NCI-H2107 (cell line): ENCODE data around the gene ITGB6.

Source experiments
- DNase-seq: peaks from one replicate; lab custom pipeline; 2025; lab: John Stamatoyannopoulos, UW

ITGB6 gene, protein sequence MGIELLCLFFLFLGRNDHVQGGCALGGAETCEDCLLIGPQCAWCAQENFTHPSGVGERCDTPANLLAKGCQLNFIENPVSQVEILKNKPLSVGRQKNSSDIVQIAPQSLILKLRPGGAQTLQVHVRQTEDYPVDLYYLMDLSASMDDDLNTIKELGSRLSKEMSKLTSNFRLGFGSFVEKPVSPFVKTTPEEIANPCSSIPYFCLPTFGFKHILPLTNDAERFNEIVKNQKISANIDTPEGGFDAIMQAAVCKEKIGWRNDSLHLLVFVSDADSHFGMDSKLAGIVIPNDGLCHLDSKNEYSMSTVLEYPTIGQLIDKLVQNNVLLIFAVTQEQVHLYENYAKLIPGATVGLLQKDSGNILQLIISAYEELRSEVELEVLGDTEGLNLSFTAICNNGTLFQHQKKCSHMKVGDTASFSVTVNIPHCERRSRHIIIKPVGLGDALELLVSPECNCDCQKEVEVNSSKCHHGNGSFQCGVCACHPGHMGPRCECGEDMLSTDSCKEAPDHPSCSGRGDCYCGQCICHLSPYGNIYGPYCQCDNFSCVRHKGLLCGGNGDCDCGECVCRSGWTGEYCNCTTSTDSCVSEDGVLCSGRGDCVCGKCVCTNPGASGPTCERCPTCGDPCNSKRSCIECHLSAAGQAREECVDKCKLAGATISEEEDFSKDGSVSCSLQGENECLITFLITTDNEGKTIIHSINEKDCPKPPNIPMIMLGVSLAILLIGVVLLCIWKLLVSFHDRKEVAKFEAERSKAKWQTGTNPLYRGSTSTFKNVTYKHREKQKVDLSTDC

DNA sequence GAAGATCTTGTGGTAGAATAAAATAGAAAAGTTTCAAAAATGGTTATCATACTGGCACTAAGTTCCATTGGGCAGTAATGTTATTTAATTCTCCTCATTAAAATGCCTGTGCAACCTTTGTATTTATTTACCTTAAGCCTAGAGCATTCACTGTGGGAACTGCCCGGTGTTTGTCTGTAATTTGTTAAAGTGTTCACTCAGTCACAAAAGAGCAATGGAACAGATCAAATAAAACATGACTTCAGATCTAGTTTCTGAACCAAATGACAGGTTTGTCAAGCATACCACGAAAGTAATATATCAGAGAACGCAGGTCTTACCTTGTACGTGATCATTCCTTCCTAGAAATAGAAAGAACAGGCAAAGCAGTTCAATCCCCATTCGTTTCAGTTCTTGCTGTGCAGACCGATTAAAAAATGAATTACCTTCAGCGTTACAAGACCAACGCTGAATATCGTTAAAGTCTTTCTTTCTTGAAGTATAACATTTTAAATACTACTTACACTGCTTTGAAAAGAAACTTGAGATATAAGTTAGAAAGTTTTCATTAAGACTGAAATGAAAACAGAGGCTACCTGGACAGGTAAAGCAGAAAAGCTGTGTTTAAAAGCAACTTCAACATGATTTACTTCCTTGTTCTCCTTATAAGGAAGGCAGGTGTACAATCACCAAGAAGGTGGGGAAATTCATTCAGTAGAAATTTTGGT, at the start of gene ITGB6:
ITGB6 (minus strand) TSS at position 590 of the 707 bp plus-strand sequence; CDS start at position 381, 209 bp downstream.
- DNase-seq, result no peak

DNA sequence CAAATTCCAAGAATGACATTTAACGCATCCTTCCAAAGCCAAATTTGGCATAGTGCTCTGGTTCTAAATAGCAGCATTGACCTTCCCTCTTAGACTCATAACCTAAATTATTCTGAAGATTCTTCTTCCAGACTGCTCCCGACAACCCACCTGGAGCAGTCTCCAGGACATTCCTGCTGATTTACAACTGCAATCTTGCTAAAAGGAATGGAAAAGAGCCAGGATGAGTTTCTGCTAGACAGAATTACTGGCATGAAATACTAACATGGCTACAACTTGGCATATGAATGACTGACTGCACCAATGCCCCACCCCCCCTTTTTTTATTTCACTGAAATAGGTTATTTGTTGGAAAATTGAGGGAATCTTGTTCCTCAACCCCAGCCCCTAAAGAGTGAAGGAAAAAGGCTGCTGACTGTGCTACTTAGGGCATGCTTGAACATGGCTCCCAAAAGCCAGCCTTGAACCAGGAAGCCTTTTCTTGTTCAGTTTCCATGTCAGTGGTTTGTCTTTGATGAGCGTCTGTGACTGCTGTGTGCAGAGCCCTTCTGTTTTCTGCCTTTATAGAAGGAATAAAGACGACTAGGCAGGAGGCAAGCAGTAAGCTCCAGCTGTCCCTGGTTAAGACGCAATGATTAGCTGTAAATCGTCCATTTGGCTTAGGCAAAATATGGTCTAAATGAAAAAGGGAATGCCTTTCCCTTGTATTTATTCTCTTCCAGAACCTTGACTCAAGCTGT, 47.4 kb upstream of the ITGB6 start:
- DNase-seq, result no peak

DNA sequence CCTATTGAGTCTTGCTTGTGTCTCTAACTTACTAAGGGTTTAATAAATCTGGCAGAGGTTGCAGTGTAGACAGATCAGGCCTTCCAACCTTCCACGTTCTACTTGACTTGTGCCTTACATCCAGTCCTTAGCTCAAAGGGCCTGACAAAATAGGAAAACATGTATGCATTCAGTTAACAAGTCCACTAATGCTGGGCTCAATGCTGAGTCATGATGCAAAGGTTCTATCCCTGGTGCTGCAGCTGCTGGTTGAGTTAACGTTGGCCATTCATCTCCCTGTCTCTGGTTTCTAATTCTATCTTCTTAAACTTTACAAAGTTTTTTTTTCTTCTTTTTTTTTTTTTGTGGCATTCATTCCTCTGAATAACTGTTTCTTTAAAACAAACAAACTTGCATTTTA, 46.3 kb upstream of the ITGB6 start:
- DNase-seq, result no peak

DNA sequence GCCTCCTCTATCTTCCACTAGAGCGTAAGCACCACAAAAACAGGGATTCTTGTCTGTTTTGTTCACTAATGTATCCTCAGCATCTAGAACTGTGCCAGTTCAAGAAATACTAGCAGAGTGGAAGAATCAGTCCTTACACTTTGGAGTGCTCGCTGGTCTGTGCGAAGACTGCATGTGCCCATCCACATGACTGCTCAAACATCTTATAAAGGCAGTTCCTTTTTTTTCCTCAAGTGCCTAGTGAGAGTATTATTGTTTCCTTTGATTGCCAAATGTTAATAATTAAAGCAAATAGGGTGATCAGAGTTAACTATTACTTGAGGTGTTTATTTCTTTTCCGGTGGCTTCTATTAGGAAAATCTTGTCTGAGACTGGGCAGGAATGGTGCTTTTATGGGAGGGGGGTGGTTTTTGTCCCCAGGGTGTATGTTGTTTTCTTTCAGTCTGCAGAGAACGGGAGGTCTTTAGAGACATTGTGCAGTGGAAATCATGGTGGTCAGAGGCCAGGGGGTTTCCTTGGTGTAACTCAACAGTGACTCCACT, 45.6 kb upstream of the ITGB6 start:
- no peak for DNase-seq

DNA sequence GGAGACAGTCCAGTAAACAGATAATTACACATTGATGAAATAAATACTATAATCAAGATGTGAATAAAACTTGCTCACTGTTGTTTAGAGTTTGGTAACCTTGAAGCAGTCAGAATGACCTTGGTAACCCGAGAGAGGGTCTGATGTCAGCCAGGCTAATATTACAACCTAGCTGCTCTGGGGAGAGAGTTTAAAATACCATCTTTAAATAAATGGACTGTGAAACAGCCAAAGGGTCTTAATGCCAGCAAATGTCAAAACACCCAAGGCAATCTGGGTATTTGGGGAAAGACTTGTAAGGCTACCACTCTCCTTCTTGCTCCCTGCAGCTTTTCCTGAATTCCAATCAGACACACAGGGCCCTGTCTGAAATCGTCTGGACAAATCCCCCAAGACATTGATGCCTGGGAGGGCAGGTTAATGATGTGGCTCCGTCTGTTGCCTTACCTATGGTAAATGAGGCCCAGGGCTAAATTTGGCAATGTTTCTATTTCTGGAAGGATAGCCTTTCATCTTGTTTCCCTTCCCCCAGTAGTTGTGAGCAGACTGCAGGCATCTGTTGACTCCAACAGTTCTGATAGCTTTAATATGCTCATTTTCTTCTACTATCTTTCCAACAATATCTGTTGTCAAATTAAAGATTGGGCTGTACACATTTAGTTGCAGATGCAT, 43.0 kb upstream of the ITGB6 start:
- DNase-seq, result no peak

DNA sequence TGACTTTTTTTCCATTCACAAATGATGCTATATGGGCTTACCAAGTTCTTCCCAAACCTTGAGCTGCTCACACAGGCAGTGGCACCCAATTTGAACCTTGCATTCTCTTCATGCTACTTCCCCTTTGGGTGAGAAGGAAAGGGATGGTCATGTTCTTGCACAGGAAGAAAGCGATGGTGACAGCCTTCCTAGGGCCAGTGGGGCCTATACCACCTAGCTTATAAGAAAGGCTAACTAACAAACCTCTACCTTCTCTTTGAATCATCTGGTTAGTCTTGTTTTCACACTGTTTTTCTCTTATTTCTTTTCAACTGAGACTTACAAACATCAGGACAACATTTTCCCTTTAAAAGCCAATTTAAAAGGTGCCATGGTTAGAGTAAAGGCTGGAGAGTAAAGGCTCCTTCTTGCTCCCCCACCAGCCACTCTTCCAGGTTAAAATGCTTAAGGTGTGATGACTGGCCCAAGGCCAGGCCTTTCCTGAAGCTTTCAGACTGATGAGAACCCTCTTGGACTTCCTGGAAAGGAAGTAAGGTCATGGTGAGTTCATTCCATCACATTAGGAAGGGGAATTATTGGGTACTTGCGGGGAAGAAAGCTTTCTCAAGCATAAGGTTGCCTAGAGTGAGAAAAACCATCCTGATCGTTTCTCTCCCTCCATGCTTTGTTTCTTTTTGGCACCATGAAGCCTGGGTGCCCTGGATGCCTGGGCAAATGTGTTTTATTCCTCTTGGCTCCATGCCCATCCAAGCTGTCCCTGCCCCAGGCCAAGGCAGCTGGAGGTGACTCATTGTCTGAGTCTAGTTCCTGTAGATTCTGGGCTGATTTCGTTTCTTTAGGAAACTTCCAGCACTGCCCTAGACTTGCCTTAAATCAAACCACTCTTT, 41.4 kb upstream of the ITGB6 start:
- no peak for DNase-seq

DNA sequence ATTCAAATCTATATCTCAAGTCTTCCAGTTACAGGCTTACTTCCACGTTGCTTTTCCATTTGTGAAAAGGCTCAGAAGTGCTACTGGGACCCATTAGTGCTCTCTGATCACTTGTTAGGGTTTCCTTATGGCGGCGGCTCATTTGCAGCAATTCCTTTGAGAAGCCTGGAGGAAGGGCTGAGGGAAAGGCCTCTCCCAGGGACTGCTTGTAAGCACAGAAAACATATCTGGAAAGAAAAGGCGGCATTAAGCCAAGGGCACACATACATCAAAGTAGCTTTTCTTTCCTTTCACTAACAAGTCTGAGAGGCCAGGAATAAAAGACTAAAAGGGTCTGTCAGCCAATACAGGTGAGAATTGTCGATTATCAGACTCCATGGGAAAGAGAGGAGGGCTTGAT, 39.4 kb upstream of the ITGB6 start:
- no peak for DNase-seq

DNA sequence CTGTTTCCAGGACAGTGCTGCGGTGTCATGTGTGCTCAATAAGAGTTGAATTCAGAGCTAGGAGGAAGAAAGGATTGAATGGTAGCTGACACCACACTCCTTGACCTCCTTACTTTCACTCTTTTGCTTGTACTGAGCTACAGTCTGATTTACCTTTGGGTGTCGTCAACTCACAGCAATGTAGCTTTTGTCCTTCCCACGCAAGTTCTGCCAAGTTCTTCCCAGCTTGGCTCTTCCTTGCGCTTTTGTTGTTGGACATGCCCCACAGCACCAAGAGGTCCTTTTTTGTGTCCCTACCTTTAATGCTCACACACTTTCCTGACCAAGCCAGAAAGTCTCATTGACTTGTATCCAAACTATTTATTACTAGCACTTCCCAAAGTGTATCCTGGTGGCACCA, 38.3 kb upstream of the ITGB6 start:
- no peak for DNase-seq

DNA sequence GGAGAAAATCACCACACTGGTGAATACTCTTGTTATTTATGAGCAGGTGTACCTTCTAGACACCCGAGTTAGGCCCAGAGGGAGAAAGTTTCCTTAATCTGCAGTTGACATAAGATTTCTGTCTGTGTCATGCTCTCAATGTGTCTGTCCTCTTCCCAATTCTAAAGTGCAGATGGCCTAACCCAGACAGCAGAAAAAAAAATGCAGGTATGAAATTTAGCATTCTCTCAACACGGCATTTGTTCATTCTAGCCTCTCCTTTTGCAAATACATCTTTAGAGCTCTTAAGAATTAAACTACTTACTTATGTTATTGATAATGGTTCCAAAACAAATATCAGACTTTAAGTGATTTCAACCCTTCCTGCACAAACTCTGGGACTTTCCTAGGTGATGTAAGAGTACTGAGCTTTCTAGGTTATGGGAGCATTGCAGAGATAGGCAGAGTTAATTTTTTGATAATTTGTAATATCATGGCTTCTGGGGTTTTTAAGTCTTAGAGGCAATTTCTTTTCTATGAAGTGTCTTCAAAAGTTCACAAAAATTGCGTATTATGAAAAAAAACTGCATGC, 32.9 kb upstream of the ITGB6 start:
- DNase-seq, result no peak

DNA sequence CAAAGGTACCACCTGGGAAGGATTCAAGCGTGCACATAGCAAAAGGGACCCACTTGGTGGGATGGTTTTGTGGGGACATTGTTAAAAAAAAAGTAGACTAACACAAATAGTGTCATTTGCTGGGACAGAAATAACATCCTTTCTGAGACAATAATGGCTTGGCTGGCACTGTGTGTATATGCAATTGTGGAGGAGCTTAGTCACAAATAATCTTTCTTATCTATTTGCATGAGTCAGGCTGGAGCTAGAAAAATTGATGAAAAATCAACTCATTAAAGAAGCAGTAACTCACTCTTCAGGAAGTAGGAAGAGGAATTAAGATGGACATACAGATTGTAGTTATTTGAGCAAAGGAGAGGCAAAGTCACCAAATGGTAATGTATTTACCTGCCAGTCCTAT, 29.5 kb upstream of the ITGB6 start:
- no peak for DNase-seq

DNA sequence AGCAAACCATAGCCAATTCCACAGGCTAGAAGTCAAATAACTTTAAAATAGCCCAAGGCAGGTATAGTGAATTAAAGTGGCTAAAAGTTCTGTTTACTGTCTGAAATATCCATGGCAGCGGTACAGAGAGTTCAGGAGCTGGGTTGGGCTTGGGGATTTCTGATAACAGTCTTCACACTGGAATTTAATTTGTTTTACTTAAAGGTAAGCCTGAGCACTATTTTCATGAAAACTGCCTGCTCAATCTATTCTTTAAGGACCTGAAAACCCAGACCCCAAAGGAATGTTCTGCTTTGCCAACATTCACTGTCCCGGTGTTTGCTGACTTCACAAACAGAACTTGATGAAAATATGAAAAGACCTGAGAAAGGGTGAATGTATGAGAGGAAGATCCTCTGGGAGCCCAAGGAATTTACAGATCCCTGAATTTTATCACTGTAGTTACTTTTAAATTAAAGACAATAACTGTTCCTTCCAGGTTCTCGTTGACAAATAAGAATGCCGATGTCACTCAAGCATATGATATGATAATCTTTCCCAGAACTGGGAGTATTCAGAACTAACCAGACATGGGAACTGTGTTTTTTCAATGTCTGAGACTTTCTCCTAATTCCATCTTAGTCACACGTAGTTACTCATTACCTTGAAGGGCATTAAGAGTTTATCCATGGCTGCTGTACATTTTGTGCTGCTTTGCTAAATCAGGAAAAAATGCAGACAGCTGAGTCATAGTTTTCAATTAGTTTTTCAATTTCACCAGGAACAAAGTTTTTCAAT, 28.3 kb upstream of the ITGB6 start:
- DNase-seq, result no peak

DNA sequence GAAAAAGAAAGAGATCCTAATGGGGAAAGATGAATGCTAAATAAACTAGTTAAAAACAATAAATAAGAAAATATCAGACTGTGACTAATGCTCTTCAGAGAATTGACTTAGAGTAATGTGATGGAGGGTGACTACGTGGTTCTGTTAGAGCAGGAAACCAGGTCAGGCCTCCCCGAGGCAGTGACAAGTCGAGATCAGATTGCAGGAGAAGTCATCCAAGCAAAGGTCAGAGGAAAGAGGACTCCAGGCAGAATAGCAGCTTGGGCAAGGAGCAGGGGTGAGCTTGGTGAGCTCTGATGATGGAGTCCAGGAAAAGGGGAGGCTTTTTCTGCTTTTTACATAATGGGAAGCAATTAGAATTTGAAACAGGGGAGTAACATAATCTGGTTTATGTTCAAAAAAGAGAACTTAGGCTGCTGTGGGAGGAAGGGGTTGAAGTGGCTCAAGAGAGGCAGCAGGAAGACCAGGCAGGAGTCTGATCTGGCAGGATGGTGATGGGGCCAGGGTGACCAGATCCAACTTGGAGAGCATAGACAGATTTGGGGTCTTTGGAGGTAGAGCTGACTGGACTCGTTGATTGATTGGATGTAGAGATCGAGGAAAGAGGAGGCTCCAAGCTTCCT, 27.3 kb upstream of the ITGB6 start:
- DNase-seq, result no peak

DNA sequence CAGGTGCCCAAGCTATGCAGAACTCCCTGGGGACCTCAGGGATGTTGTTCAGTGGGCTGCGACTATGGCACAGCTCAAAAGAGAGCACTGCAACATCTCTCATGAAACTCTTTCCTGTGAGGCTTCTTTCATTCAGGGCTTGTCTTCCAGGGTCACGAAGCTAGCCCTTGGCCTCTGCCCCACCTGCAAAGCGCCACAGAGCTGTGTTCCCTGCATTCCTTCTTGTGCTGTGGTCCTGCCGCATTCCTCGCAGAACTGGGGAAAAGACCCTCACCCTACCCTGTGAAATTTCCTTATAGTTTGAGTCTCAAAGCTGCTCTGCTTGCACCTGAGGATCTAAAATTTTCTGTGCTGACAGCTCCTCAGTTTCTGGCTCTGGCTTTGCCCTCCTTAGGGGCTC, 26.3 kb upstream of the ITGB6 start:
- DNase-seq, result no peak

DNA sequence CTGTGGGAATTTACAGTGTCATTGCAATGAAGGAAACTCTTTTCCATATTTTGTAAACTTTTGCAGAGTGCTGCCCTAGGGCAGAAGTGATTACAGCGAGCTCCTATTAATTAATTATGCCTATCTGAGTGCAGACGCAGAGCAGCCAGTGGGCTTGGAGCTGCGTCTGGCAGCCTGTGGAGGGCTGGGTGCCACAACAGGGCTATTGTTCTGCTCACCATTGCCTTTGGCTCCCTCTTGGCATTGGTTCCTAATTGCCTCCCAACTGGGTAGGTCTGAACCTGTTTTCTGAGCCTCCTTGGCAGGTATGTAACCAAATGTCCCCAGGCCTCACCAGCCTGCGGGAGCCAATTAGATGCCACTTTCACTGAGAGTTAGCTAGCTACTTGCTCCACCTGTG, 25.6 kb upstream of the ITGB6 start:
- no peak for DNase-seq

DNA sequence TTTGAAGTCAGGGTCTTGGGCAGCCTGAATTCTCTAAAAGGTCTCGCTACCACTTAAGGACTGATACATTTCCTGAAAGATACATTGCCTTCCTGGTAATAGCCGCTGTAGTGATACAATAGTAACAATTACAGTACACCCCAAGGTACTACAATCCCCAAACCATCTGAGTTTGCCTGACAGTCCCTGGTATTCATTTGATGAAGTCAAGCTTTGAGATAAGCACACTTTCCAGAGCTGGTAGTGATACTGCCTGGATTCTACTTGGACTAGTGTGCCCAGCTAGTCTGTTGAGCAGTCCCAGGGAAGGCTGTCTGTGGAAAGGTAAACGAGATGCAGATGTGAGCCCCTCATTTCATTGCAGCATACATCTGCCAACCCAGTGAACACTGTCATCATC, 24.4 kb upstream of the ITGB6 start:
- no peak for DNase-seq

DNA sequence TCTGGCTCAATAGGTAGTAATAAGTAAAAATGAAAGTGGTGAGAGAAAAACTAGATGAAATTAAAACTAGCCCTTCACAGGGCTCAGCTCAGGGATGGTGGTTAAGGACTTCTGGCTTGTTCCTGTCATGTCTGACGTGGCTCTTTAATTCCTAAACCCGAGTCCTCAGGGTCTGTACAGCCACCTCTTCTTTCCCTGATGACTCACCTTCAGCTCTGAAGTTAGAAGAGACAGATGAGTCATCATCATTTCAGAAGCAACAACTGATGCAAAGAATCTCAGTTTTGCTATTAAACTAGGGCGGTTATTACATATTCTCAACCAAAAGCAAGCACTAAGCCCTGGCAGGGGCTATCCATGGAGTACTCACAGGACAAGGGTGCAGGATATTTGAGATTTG, 24.0 kb upstream of the ITGB6 start:
- no peak for DNase-seq

DNA sequence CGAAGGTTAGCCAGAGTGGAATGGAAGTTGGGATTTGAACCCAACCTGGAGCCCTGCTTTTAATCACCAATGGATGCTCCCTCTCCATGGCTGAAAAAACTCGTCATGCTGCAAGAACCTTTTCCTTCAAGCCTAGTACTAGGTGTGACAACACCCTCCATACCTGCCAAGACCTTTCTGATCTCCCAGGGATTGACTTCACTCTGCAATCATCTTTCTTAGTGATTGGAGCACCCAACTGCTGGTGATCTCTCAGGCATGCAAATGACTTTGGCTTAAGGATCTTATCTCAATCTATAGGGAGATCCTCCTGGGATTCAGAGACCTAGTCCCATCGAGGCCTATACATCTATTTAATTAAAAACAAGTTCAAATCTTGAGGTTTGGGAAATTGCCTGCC, 23.5 kb upstream of the ITGB6 start:
- no peak for DNase-seq

DNA sequence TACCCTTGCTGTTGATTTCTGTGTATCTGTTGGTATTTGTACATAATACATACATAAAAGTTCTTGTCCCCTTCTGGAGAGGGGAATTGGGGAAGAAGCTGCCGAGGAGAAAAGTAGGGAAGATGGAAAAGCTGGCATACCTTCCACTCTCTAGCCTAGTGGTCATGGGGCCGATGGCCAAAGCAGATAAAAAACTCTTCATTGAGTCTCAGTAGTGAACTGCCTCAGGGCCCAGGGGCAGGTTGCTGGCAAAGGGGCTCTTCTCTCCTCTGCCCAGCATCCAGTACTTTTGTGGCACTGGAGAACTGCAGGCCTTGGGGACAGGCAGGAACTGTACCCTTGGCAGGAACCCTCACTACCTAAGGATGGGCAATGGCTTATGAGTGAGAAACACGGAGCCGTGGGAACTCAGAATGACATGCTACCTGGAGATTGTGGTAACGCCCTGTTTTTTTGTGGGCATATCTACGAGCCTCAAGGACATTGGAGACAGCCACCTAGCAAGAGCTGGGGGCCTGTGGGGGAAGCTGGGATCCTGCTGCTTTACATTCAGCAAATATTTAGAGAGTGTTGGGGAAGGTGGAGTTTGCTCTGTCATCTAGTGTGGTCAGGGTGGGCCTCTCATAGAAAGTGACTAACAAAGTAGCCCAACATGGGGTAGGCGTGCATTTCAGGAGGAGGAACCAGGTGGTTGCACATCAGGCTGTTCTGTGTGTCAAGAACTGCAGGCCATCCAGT, 22.6 kb upstream of the ITGB6 start:
- DNase-seq, result no peak
